Lower lobe of right lung (tissue), 2 donors: ENCODE results near the gene CTNND2. TPM values are rescaled to one million over a fixed set of nuclear protein-coding genes. Genes with fewer than 3 reads are reported as not detected.

ENCODE experiments used
- ATAC-seq, 2 donors: fragments of 200-7000 bp; cut with Tn5 transposase; one replicate each; pipeline ENCODE4 v1.9.1; 2020 to 2022; ENCODE audit warnings: mild to moderate bottlenecking in 2 of 2, moderate library complexity in 2 of 2
- DNase-seq: peaks from one replicate; pipeline ENCODE4 v3.0.0-alpha.2; 2020
- H3K27ac ChIP-seq: fragments of 200-600 bp; one replicate; pipeline ENCODE4 v1.8.0; 2022
- H3K27me3 ChIP-seq: fragments of 200-600 bp; one replicate; pipeline ENCODE4 v1.8.0; 2022; ENCODE audit warnings: low read depth
- H3K36me3 ChIP-seq: fragments of 200-600 bp; one replicate; pipeline ENCODE4 v1.8.0; 2022; ENCODE audit warnings: mild to moderate bottlenecking
- H3K4me1 ChIP-seq: fragments of 200-600 bp; one replicate; pipeline ENCODE4 v1.8.0; 2022
- H3K4me3 ChIP-seq: fragments of 200-600 bp; one replicate; pipeline ENCODE4 v1.8.0; 2022; ENCODE audit warnings: mild to moderate bottlenecking
- H3K9me3 ChIP-seq: fragments of 200-600 bp; one replicate; pipeline ENCODE4 v1.8.0; 2022
- intact Hi-C: fragments of 100-400 bp; cut with DNase I; formaldehyde crosslinking; loops from one replicate; pipeline ENCODE4 v1.11.0; 2022
- total RNA-seq: library from RNA; stranded (reverse); fragmentation: NEBNext Ultra II Directional; extraction: Animal tissue kit (Norgen Biotek cat#: 25700); gene quantifications from one replicate; pipeline ENCODE4 v1.2.1, GENCODE V29; 2021
- TF ChIP-seq, protein P1 (sequence below): fragments of 200-600 bp; IDR thresholded peaks from one replicate; pipeline ENCODE4 v1.8.0; 2022; ENCODE audit warnings: antibody characterized with exemption, mild to moderate bottlenecking
- donor health status: DM: no; HTN: yes; CAD: no; lungs with severe emphysema.

CTNND2 gene
- total RNA-seq, 1 donor from 2014 or later = 6.0 TPM

DNA sequence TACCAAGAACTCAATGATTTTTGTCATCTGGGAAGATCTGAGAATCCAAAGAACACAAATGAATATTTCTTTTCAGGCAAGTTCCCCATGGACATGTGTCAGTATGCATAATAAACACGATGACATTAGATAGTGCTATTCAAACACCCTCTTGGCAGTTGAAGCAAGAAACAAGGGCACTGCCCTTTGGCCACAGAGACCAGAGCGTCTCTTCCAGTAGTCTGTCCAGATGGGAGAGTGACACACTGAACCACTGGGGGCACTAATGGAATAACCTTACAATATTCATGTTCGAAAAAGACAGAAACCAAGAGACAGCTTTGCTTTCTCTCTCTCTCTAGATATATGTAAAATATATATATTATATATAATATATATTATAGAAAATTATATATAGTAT lies 301.9 kb downstream of the CTNND2 start:
- ATAC-seq = no peak
- Histone ChIP-seq H3K27ac (no peak overlapping the region), H3K36me3 (no peaks in the 10 kb centered on the region)

DNA sequence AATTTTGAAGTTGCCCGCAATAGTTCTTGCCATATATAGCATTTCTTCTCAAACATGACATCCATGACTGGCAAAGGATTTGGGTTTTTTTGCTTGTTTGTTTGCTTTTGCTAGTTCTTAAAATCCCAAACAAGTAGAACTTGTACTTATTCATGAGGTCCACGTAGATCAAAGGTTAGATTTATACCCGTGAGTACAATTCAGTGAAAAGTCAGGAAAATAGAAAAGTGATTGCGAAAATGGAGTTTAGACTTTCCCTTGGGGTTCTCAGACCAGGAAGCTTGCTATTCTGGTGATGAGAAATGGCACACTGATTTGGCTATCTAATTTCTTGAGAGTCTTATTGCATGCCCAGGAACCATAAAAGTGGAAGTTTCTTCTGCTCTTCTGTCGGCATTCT lies 304.7 kb downstream of the CTNND2 start:
- Histone ChIP-seq H3K36me3 (no peaks in the 10 kb centered on the region), H3K4me1 (no peaks in the 10 kb centered on the region), H3K4me3 (no peak overlapping the region), H3K27ac (no peak overlapping the region), H3K9me3 (no peaks in the 10 kb centered on the region), H3K27me3 (no peaks in the 10 kb centered on the region)
- intact Hi-C loops = no loop called here
- DNase-seq = no peak
- TF ChIP-seq, protein P1, sequence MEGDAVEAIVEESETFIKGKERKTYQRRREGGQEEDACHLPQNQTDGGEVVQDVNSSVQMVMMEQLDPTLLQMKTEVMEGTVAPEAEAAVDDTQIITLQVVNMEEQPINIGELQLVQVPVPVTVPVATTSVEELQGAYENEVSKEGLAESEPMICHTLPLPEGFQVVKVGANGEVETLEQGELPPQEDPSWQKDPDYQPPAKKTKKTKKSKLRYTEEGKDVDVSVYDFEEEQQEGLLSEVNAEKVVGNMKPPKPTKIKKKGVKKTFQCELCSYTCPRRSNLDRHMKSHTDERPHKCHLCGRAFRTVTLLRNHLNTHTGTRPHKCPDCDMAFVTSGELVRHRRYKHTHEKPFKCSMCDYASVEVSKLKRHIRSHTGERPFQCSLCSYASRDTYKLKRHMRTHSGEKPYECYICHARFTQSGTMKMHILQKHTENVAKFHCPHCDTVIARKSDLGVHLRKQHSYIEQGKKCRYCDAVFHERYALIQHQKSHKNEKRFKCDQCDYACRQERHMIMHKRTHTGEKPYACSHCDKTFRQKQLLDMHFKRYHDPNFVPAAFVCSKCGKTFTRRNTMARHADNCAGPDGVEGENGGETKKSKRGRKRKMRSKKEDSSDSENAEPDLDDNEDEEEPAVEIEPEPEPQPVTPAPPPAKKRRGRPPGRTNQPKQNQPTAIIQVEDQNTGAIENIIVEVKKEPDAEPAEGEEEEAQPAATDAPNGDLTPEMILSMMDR = no peak
- ATAC-seq = no peak

More for the DNA sequence above, 301.9 kb downstream of the CTNND2 start:
- Histone ChIP-seq H3K4me1 (no peaks in the 10 kb centered on the region), H3K9me3 (no peaks in the 10 kb centered on the region), H3K27me3 (no peaks in the 10 kb centered on the region), H3K4me3 (no peak overlapping the region)
- TF ChIP-seq, protein P1 = no peak
- no peak for DNase-seq
- intact Hi-C loops = no loop called here

DNA sequence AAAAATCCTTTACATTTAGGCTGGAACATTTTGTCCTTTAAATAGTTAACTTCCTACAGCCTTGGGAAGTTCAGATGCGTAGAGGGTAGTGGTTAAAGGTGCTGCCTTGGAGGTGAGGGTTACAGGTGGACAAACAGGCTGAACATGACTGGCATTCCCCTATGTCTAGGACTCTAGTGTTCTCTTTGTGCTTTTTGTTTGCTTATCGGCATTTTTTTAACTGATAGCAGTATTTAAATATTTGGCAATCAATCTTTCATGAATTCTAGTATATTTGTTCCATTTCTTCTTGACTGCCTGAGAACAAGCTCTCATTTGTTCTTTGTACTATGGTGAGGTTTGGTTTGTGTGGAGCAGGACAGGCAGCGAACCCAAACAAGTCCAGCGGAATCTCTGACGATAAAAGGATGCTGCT lies 307.6 kb downstream of the CTNND2 start:
- TF ChIP-seq, protein P1 = no peak
- Histone ChIP-seq H3K27ac (no peak overlapping the region), H3K36me3 (no peaks in the 10 kb centered on the region), H3K4me1 (no peaks in the 10 kb centered on the region), H3K9me3 (no peaks in the 10 kb centered on the region), H3K27me3 (no peaks in the 10 kb centered on the region), H3K4me3 (no peak overlapping the region)
- intact Hi-C loops = no loop called here
- ATAC-seq (peak in 1 of 2 donors; percentile 55), DNase-seq (no peak)

DNA sequence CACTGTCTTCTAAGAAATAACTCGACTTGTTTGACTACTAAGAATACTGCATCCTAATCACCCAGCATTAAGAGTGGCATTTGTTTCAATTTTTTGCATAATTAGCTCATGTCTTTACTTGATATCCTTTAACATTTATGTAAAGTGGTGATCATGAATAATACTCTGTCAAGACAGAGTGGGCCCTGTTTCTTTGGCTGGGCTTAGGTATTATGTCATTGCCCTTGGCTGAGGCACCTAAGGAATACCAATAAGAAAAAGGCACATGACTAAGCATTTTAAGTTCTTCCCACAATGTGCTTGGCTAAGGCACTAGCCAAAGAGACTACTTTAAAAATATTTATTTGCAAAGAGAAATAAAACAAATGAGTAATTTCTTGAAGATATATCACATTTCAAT lies 308.1 kb downstream of the CTNND2 start:
- Histone ChIP-seq H3K4me1 (no peaks in the 10 kb centered on the region), H3K27me3 (no peaks in the 10 kb centered on the region), H3K27ac (no peak overlapping the region), H3K4me3 (no peak overlapping the region), H3K36me3 (no peaks in the 10 kb centered on the region), H3K9me3 (no peaks in the 10 kb centered on the region)
- no peak for ATAC-seq
- intact Hi-C loops = no loop called here
- TF ChIP-seq, protein P1 = no peak
- no peak for DNase-seq

DNA sequence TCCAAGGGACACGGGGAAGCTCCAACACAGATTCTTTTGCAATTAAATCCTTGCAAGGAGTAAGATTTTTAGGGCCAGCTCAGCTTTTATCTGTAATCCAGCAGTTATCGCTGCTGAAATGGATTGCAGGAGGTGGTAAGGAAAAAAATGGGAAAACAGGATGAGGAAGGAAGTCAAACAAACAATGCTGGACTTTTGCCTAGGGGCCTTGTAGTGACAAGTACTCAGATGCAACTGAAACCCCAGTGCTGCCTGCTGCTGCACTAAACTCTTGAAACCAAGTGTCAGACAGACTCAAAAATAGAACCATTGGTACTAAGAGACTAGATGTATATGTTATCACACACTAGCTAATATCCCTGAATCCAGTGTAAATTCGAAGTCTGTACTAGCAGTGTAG lies 309.2 kb downstream of the CTNND2 start:
- DNase-seq = no peak
- H3K36me3 ChIP-seq = no peaks in the 10 kb centered on the region
- TF ChIP-seq, protein P1 = no peak

DNA sequence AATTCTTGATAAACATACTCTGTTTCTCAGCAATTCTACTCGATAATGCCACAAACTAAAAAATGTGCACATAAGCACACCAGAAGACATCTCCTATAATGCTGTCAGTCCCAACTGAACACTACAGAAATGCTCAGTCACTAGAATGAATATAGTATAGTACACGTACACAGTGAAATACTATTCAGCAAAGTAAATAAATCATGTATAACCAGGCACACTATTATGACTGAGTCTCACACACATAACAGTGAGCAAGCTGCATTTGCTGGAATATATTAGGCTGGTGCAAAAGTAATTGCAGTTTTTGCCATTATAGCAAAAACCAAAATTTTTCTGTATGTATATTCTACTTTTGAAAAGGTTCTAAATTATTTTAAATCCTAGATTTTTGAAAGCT lies 310.2 kb downstream of the CTNND2 start:
- Histone ChIP-seq H3K27me3 (no peaks in the 10 kb centered on the region), H3K27ac (no peak overlapping the region), H3K9me3 (no peaks in the 10 kb centered on the region), H3K4me1 (no peaks in the 10 kb centered on the region), H3K36me3 (no peaks in the 10 kb centered on the region), H3K4me3 (no peak overlapping the region)
- DNase-seq (no peak), ATAC-seq (no peak)
- TF ChIP-seq, protein P1 = no peak
- intact Hi-C loops = no loop called here

More for the DNA sequence above, 309.2 kb downstream of the CTNND2 start:
- no peaks in the 10 kb centered on the region for H3K9me3 ChIP-seq
- H3K4me1 ChIP-seq = no peaks in the 10 kb centered on the region
- ATAC-seq = no peak
- H3K27me3 ChIP-seq = no peaks in the 10 kb centered on the region
- no peak overlapping the region for H3K27ac ChIP-seq
- intact Hi-C loops = no loop called here
- no peak overlapping the region for H3K4me3 ChIP-seq
